Activated naive CD4-positive, alpha-beta T cell treated with anti-CD3 and anti-CD28 coated beads for 36 hours (primary cell): ENCODE results near the gene KIF26A. TPM values are rescaled to one million over a fixed set of nuclear protein-coding genes. Genes with fewer than 3 reads are reported as not detected.

Experiments
- CTCF ChIA-PET: fragments of 350-600 bp; sonication (Branson Sonifier 250); formaldehyde crosslinking; loops from one replicate; lab custom pipeline; 2021; ENCODE audit warnings: antibody characterized with exemption; lab: Charles Lee
- DNase-seq: peaks from one replicate; pipeline ENCODE4 v3.0.0-alpha.2; 2020
- H3K27ac Mint-ChIP-seq: one replicate; pipeline ENCODE4 v1.8.0; 2021; ENCODE audit warnings: mild to moderate bottlenecking, mixed read lengths
- H3K27me3 Mint-ChIP-seq: one replicate; pipeline ENCODE4 v1.8.0; 2021; ENCODE audit warnings: low read depth, mixed read lengths
- H3K36me3 Mint-ChIP-seq: one replicate; pipeline ENCODE4 v1.8.0; 2021; ENCODE audit warnings: low read depth, mixed read lengths
- H3K4me1 Mint-ChIP-seq: one replicate; pipeline ENCODE4 v1.8.0; 2021; ENCODE audit warnings: low read depth, mixed read lengths
- H3K4me3 Mint-ChIP-seq: one replicate; pipeline ENCODE4 v1.8.0; 2021; ENCODE audit warnings: mild to moderate bottlenecking, moderate library complexity, mixed read lengths
- H3K9me3 Mint-ChIP-seq: one replicate; pipeline ENCODE4 v1.8.0; 2021; ENCODE audit warnings: mixed read lengths
- intact Hi-C: fragments of 100-400 bp; cut with micrococcal nuclease; formaldehyde crosslinking; loops from one replicate; pipeline ENCODE4 v1.15.1; 2023
- total RNA-seq, 2 experiments: library from RNA; stranded (reverse); gene quantifications; one replicate each; pipeline ENCODE4 v1.2.3, GENCODE V29; 2021

KIF26A gene
- total RNA-seq, 2 experiments from 2014 or later, result 0.07 TPM

DNA sequence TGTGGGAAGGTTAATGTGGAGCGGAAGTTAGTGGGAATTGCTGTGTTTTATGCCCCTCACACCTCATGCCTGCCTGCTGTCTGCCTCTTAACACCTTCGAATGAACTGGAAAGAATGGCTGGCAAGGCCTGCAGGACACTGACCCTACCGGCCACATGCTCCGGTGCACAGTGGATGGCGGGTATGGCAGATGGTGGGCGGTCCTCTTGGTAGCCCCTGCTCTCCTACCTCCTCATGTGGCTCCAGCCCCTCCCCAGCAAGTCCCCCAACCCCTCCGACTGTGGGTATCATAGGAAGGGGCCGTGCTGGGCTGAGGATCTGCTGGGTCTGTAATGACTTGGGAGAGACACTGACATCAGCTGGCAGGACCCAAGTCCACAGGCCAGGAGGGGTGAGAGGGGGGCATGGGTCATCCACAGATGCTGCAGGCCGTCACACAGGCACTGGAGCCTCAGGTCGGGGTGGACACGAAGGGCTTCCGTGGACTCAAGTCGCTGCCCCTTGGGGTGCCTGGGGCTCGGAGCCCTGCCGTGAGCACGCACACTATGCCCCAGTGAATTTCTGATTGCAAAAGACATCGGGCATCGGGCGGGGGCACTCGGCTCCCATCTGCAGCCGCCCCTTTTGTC lies 77.4 kb downstream of the KIF26A start:
- DNase-seq, result no peak
- CTCF ChIA-PET, result no interaction called here

GRCh38 chr14:104216457-104216856 lies 78.1 kb downstream of the KIF26A start:
- H3K27me3 Mint-ChIP-seq, result peaks cover 7% of the 10 kb centered on the region
- no peaks in the 10 kb centered on the region for H3K36me3 Mint-ChIP-seq
- H3K4me1 Mint-ChIP-seq, result no peaks in the 10 kb centered on the region
- CTCF ChIA-PET, result no interaction called here
- intact Hi-C loops, result no loop called here
- no peak overlapping the region for H3K27ac Mint-ChIP-seq
- H3K9me3 Mint-ChIP-seq, result no peaks in the 10 kb centered on the region
- H3K4me3 Mint-ChIP-seq, result no peak overlapping the region
- DNase-seq, result no peak

More for the DNA sequence above, 77.4 kb downstream of the KIF26A start:
- Mint-ChIP-seq H3K4me3 (no peak overlapping the region), H3K9me3 (no peaks in the 10 kb centered on the region), H3K36me3 (no peaks in the 10 kb centered on the region), H3K4me1 (no peaks in the 10 kb centered on the region), H3K27ac (no peak overlapping the region), H3K27me3 (peaks cover 7% of the 10 kb centered on the region)
- intact Hi-C loops, result no loop called here

DNA sequence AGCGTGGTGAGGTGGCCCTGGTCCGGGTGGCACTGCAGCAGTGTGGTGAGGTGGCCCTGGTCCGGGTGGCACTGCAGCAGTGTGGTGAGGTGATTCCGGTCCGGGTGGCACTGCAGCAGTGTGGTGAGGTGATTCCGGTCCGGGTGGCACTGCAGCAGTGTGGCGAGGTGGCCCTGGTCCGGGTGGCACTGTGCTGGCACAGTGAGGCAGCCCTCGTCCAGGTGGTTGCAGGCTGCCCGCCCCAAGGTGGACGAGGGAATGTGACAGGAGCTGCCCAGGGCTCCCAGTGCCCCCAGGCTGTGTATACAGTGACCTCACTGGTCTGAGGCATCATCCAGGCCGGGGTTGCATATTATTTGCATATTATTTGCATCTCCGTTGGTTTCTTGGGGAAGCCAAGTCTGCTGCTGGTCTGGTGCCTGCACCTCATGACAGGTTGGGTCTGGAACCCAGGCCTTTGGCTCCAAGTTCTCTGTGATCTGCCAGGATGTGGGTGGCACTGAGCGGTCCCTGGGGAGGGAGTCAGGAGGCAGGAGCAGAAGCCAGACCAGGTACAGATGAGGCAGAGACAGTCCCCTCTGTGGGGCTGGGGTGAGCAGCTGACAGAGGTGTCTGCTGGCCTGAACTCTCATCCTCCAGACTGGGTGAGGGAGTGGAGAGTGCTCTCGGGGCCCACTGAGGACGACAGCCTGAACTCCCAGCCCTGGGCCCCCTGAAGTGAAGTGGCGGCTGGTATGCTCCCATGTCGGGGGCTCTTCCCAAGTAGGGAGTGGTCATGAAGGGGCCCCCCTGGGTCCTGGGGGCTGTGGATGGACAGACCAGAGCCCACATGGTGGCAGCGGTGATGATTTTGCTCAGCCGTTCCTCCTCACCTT lies 79.3 kb downstream of the KIF26A start:
- Mint-ChIP-seq H3K9me3 (no peaks in the 10 kb centered on the region), H3K27me3 (peaks cover 7% of the 10 kb centered on the region), H3K4me3 (no peak overlapping the region), H3K27ac (no peak overlapping the region), H3K36me3 (no peaks in the 10 kb centered on the region), H3K4me1 (no peaks in the 10 kb centered on the region)
- intact Hi-C loops, result no loop called here
- no peak for DNase-seq
- CTCF ChIA-PET, result no interaction called here

DNA sequence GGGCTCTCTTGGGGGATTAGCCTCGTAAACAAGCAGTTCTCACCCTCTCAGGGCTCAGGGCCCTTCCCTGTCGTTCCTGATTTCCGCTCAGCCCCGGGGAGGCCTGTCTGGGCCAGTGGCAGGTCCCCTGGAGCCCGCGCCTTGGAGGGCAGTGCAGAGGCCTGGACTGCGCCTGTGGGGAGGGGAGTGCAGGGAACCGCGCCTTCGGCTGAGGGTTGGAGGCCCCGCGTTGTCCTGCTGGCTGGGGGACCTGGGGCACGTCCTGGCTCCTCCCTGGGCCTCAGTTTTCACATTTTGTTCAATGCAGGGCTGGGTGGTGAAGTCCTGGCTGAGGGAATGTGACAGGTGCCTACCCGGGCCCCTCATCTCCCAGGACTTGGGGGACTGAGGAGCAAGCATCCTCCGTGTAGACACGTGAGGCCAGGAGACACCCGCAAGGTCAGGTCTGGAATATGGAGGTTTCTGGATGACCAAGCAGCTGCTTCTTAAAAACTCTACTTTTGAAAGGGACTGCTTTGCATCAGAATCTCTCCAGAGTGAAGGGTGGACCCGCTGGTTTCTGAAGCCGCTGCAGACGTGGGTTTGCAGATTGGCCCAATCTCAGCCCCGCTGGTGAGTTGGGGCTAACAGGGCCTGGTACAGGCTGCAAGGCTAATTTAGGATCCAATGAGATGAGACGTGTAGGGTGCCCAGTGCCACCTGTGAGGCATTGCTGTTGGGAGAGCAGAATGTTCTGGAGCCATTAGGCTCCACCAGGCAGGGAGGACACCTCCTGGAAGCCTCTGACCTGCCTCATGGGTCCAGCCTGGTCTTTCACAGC lies 80.2 kb downstream of the KIF26A start:
- CTCF ChIA-PET, result no interaction called here
- Mint-ChIP-seq H3K4me3 (no peak overlapping the region), H3K27me3 (peaks cover 5% of the 10 kb centered on the region), H3K36me3 (no peaks in the 10 kb centered on the region), H3K27ac (no peak overlapping the region), H3K9me3 (no peaks in the 10 kb centered on the region), H3K4me1 (no peaks in the 10 kb centered on the region)
- DNase-seq, result no peak
- intact Hi-C loops, result no loop called here

GRCh38 chr14:104219731-104220214 lies 81.4 kb downstream of the KIF26A start:
- CTCF ChIA-PET, result no interaction called here
- intact Hi-C loops, result loop anchor here (5.0 kb wide), 1 partner anchor 82 kb away; the partner anchor contains the start of gene KIF26A
- H3K4me1 Mint-ChIP-seq, result peaks cover 8% of the 10 kb centered on the region
- H3K27me3 Mint-ChIP-seq, result peaks cover 9% of the 10 kb centered on the region
- H3K27ac Mint-ChIP-seq, result no peak overlapping the region
- no peak for DNase-seq
- H3K36me3 Mint-ChIP-seq, result no peaks in the 10 kb centered on the region
- H3K4me3 Mint-ChIP-seq, result no peak overlapping the region
- no peaks in the 10 kb centered on the region for H3K9me3 Mint-ChIP-seq

DNA sequence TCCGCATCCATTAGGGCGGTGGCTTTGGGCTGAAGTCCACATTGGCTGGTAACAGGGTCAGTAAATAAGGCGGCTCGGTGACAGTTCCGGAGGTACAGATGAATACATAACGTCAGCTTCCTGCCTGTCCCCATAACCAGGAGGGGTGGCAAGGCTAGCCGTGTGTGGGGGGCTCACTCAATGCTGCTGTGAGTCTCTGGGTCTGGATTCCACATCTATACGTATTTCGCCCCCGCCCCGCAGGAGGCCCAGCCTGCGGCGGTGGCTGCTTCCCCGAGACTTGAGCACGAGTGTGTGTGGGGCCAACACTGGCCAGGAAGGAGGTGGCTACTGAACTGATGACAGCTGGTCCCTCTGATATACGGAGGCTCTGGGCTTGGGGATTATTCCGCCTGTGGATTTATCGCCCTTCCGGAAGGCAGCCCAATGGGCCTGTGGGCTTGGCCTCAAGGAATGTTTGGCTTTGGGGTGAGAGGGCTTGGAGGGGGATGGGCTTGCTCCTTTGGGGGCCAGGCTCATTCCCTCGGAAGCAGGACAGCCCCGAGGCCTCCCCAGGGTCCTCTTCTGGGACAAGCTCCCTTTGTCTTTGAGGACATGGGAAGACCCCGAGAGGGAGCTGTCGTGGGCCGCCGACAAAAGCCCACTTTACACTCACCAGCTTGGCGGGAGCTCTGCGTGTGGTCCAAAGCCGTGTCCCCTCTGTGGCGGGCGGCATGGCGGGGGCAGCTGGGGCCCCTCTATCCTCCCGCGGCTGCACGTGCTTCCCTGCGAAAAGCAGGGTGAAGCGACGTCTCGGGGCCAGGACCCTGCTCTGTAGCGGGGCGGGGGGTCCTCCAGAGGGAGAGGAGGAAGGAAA lies 82.1 kb downstream of the KIF26A start:
- no peaks in the 10 kb centered on the region for H3K36me3 Mint-ChIP-seq
- H3K9me3 Mint-ChIP-seq, result no peaks in the 10 kb centered on the region
- DNase-seq, result no peak
- intact Hi-C loops, result loop anchor here (5.0 kb wide), 1 partner anchor 83 kb away; the partner anchor contains the start of gene KIF26A
- peaks cover 9% of the 10 kb centered on the region for H3K27me3 Mint-ChIP-seq
- H3K4me3 Mint-ChIP-seq, result no peak overlapping the region
- peaks cover 11% of the 10 kb centered on the region for H3K4me1 Mint-ChIP-seq
- H3K27ac Mint-ChIP-seq, result no peak overlapping the region
- CTCF ChIA-PET, result no interaction called here

DNA sequence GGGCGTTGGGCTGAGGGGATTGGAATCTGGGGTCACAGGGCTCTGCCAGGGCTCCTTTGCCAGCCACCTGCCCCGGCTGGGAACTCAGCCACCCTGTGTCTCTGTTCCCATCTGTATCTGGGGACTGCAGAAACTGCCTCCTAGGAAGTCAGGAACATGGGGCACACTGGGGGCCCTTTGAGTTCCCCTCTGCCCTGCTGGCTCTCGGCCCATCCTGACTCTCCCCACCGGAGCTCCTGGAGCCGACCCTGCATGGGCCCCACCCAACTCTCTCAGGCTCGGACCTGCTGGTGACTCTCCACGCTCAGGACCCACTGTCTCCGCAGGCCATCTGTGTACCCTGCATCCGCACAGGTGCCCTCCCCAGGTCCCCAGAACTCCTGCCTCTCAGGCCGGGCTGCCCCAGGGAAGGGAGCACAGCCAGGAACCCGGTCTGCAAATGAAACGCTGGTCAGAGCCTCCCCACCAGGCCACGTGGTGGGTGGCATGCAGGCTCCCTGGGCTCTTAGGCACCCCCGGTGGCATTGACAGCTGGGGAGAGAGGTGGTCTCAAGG lies 82.8 kb downstream of the KIF26A start:
- no peaks in the 10 kb centered on the region for H3K9me3 Mint-ChIP-seq
- no peaks in the 10 kb centered on the region for H3K36me3 Mint-ChIP-seq
- intact Hi-C loops, result loop anchor here (5.0 kb wide), 1 partner anchor 84 kb away; the partner anchor contains the start of gene KIF26A
- peaks cover 9% of the 10 kb centered on the region for H3K27me3 Mint-ChIP-seq
- no peak overlapping the region for H3K27ac Mint-ChIP-seq
- DNase-seq, result no peak
- CTCF ChIA-PET, result no interaction called here
- H3K4me3 Mint-ChIP-seq, result no peak overlapping the region
- peaks cover 14% of the 10 kb centered on the region for H3K4me1 Mint-ChIP-seq

DNA sequence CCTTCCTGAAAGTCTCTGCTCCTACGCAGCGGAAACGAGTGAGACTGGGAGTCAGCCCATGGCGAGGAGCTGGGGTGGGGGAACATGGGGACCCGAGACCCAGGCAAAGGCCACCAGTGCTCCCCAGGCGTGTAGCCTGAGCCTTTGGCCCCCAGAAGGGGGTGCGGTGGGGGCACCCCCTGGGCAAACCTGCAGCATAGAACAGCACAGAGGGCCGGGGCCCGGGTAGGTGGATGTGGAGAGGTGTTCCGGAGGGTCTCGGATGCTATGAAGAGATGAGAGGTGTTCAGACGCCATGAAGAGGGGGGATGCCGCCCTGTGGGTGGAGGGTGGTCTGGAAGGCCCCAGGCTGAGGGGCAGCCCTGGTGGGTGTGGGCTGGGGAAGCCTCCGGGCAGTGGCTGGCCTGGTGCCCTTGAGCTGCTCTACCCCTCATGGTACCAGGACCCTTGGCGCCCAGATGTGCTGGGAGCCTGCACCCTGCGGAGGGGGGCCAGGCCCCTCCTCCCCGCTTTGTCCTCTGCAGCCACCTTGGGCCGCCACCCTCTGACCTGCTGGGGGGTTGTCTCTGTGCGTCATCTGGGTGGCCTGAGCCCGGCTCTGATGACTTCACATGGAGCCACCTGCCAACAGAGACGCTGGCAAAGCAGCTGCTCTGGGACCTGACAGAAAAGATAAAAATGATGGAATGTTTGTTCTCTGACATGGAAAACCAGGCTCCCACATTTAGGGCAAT lies 83.4 kb downstream of the KIF26A start:
- peaks cover 17% of the 10 kb centered on the region for H3K4me1 Mint-ChIP-seq
- H3K36me3 Mint-ChIP-seq, result no peaks in the 10 kb centered on the region
- no peaks in the 10 kb centered on the region for H3K9me3 Mint-ChIP-seq
- intact Hi-C loops, result loop anchor here (5.0 kb wide), 1 partner anchor 85 kb away; the partner anchor contains the start of gene KIF26A
- DNase-seq, result no peak
- H3K27me3 Mint-ChIP-seq, result peaks cover 9% of the 10 kb centered on the region
- CTCF ChIA-PET, result no interaction called here
- no peak overlapping the region for H3K27ac Mint-ChIP-seq
- no peak overlapping the region for H3K4me3 Mint-ChIP-seq

DNA sequence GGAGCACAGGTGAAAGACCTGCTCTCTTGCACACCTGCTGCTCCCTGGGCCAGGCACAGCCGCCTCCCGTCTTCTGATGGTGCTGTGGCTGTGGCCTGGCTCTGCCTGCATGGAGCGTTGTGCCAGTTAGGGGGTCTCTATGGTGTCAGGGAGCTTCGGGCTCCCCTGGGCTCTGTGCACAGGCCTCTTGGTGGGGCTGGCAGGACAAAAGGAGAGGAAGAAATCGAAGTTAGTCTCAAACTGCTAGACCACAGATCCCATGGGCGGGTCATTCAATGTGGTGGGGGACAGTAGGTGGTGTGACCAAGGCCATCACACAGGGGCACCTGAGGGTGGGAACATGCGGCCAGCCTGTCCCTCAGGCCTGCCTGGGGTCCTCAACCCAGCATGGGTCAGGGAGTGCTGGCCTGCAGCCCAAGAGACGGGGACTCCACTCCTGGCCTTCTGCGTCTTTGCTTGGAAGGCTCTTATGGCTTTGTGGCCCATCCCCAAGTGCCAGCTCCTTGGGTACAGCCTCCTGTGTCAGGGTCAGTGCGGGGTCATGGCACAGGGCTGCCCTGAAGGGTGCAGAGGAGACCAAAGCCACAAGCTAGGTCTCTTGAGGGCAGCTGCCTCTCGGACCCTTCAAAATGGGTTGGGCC lies 84.1 kb downstream of the KIF26A start:
- H3K36me3 Mint-ChIP-seq, result no peaks in the 10 kb centered on the region
- H3K27ac Mint-ChIP-seq, result no peak overlapping the region
- intact Hi-C loops, result loop anchor here (5.0 kb wide), 1 partner anchor 85 kb away; the partner anchor contains the start of gene KIF26A
- H3K4me3 Mint-ChIP-seq, result no peak overlapping the region
- DNase-seq, result no peak
- H3K4me1 Mint-ChIP-seq, result peaks cover 19% of the 10 kb centered on the region
- CTCF ChIA-PET, result no interaction called here
- H3K27me3 Mint-ChIP-seq, result peaks cover 9% of the 10 kb centered on the region
- H3K9me3 Mint-ChIP-seq, result no peaks in the 10 kb centered on the region
